Loucy (cell line): ENCODE measurements around the gene CCDC187.

Experiments
- H2AFZ ChIP-seq: fragments of 200-600 bp; sonication (generic); 2 replicates; pipeline ENCODE4 v1.6.0; 2016; ENCODE audit warnings: antibody characterized with exemption, mild to moderate bottlenecking, low read length, moderate library complexity
- H3F3A ChIP-seq: fragments of 200-600 bp; 2 replicates; pipeline ENCODE4 v1.6.0; 2016; ENCODE audit warnings: antibody characterized with exemption, low read depth, mild to moderate bottlenecking
- H3K27me3 ChIP-seq: fragments of 200-600 bp; sonication (generic); 2 replicates; pipeline ENCODE4 v1.6.1; 2014; ENCODE audit warnings: low read length, mild to moderate bottlenecking; ENCODE audit not compliant: insufficient read depth, poor library complexity, severe bottlenecking
- H3K36me3 ChIP-seq: fragments of 200-600 bp; sonication (generic); 2 replicates; pipeline ENCODE4 v1.6.1; 2016; ENCODE audit warnings: low read length; ENCODE audit not compliant: insufficient read depth
- H3K4me1 ChIP-seq: fragments of 200-600 bp; sonication (generic); 2 replicates; pipeline ENCODE4 v1.5.1; 2014; ENCODE audit warnings: low read length, mild to moderate bottlenecking; ENCODE audit not compliant: insufficient read depth, poor library complexity, severe bottlenecking
- H3K4me2 ChIP-seq: fragments of 200-600 bp; sonication (generic); 2 replicates; pipeline ENCODE4 v1.6.0; 2014; ENCODE audit warnings: antibody characterized with exemption, low read length, low read depth, mild to moderate bottlenecking; ENCODE audit not compliant: poor library complexity, severe bottlenecking
- H3K4me3 ChIP-seq: fragments of 200-600 bp; sonication (generic); 2 replicates; pipeline ENCODE4 v1.5.1; 2014; ENCODE audit warnings: low read length, mild to moderate bottlenecking, mixed read lengths; ENCODE audit not compliant: poor library complexity, severe bottlenecking
- H3K79me2 ChIP-seq: fragments of 200-600 bp; sonication (generic); 2 replicates; pipeline ENCODE4 v1.6.1; 2014; ENCODE audit warnings: low read length; ENCODE audit not compliant: insufficient read depth
- H3K9ac ChIP-seq: fragments of 200-600 bp; sonication (generic); 2 replicates; pipeline ENCODE4 v1.6.0; 2014; ENCODE audit warnings: mild to moderate bottlenecking, low read depth, low read length, moderate library complexity; ENCODE audit not compliant: poor library complexity, severe bottlenecking
- H3K9me2 ChIP-seq: fragments of 200-600 bp; sonication (generic); replicated peaks from 2 replicates; pipeline ENCODE4 v1.6.1; 2016; ENCODE audit warnings: low read depth, low read length, mixed read lengths
- H3K9me3 ChIP-seq: fragments of 200-600 bp; sonication (generic); 2 replicates; pipeline ENCODE4 v1.6.1; 2014; ENCODE audit warnings: mild to moderate bottlenecking, antibody characterized with exemption, low read length, low read depth; ENCODE audit not compliant: insufficient read depth
- H4K20me1 ChIP-seq: fragments of 200-600 bp; sonication (generic); 2 replicates; pipeline ENCODE4 v1.6.0; 2014; ENCODE audit warnings: antibody characterized with exemption, low read length, mild to moderate bottlenecking; ENCODE audit not compliant: insufficient read depth, poor library complexity, severe bottlenecking
- CTCF ChIP-seq: fragments of 200-600 bp; sonication (generic); conservative IDR thresholded peaks from 2 replicates; pipeline ENCODE4 v1.5.1; 2014; ENCODE audit warnings: mild to moderate bottlenecking, antibody characterized with exemption, low read length
- EZH2phosphoT487 ChIP-seq: fragments of 200-600 bp; IDR thresholded peaks from 2 replicates; pipeline ENCODE4 v1.6.1; 2018; ENCODE audit warnings: antibody characterized with exemption, mild to moderate bottlenecking, moderate library complexity, borderline replicate concordance

CCDC187 gene

GRCh38 chr9:136231478-136232297, 72.2 kb downstream of the CCDC187 start:
- Histone ChIP-seq H3K36me3 (peaks cover 20% of the 10 kb centered on the region; the same call in 1 of the 2 replicates), H4K20me1 (peaks cover 12% of the 10 kb centered on the region), H3K9me3 (no peaks in the 10 kb centered on the region), H3K4me1 (peaks cover 46% of the 10 kb centered on the region), H2AFZ (no peak overlapping the region), H3K79me2 (peaks cover 89% of the 10 kb centered on the region), H3K9ac (peak overlapping the region; percentile 88), H3K4me3 (peak overlapping the region; percentile 74), H3K4me2 (peak overlapping the region; percentile 88), H3K9me2 (no peaks in the 10 kb centered on the region), H3F3A (no peaks in the 10 kb centered on the region), H3K27me3 (no peaks in the 10 kb centered on the region)
- TF ChIP-seq EZH2phosphoT487 (no peak), CTCF (no peak)

GRCh38 chr9:136230773-136231172, 73.1 kb downstream of the CCDC187 start:
- no peak for TF ChIP-seq CTCF
- no peak for TF ChIP-seq EZH2phosphoT487
- Histone ChIP-seq H3K9me3 (no peaks in the 10 kb centered on the region), H3K4me3 (peak overlapping the region; percentile 74), H4K20me1 (peaks cover 15% of the 10 kb centered on the region), H3K9ac (peak overlapping the region; percentile 88), H3K4me2 (peak overlapping the region; percentile 88), H2AFZ (no peak overlapping the region), H3K79me2 (peaks cover 89% of the 10 kb centered on the region), H3K9me2 (no peaks in the 10 kb centered on the region), H3F3A (no peaks in the 10 kb centered on the region), H3K27me3 (no peaks in the 10 kb centered on the region), H3K36me3 (peaks cover 18% of the 10 kb centered on the region; the same call in 1 of the 2 replicates), H3K4me1 (peaks cover 49% of the 10 kb centered on the region)

- Histone ChIP-seq H3K9ac (peak overlapping the region; percentile 88), H3K9me2 (no peaks in the 10 kb centered on the region), H3K9me3 (no peaks in the 10 kb centered on the region), H3K4me2 (peak overlapping the region; percentile 88), H2AFZ (no peak overlapping the region), H3K27me3 (no peaks in the 10 kb centered on the region), H3K4me3 (peak overlapping the region; percentile 74), H3K4me1 (peaks cover 53% of the 10 kb centered on the region), H3K79me2 (peaks cover 89% of the 10 kb centered on the region), H4K20me1 (peaks cover 18% of the 10 kb centered on the region), H3K36me3 (peaks cover 17% of the 10 kb centered on the region; the same call in 1 of the 2 replicates), H3F3A (no peaks in the 10 kb centered on the region)
- no peak for TF ChIP-seq EZH2phosphoT487
Observed at GRCh38 chr9:136230365-136230764, 73.5 kb downstream of the CCDC187 start.
